PC-9 (cell line): ENCODE results near the gene SFTPD.

Experiments used
- CTCF ChIP-seq: fragments of 200-600 bp; sonication (generic); conservative IDR thresholded peaks from 2 replicates; pipeline ENCODE4 v1.6.1; 2017; ENCODE audit warnings: mixed run types, antibody characterized with exemption, mild to moderate bottlenecking, moderate library complexity
- EZH2 ChIP-seq: fragments of 200-600 bp; sonication (generic); IDR thresholded peaks from 2 replicates; pipeline ENCODE4 v1.8.0; 2017; ENCODE audit warnings: antibody characterized with exemption, low read depth

GRCh38 chr10:79930267-79930666 lies 18.6 kb downstream of the SFTPD start:
- TF ChIP-seq CTCF (no peak), EZH2 (no peak)
